Panc1 (cell line): Measurements from ENCODE around the gene MAGEA8. TPM values are rescaled to one million over a fixed set of nuclear protein-coding genes. Genes with fewer than 3 reads are reported as not detected.

Experiments used
- ATAC-seq: fragments of 200-7000 bp; cut with Tn5 transposase; 2 replicates; pipeline ENCODE4 v1.9.1; 2020; ENCODE audit warnings: mild to moderate bottlenecking, moderate library complexity
- BruUV-seq: library from RNA; stranded (reverse); fragments of 400-500 nt; replicated peaks from 2 replicates; lab custom pipeline; 2021; lab: Mats Ljungman, UMichigan
- CTCF ChIA-PET: fragments of 300-600 bp; sonication (Branson Sonifier 250); formaldehyde crosslinking; loops from one replicate; lab custom pipeline; 2022; ENCODE audit warnings: antibody characterized with exemption; lab: Charles Lee
- POLR2A ChIA-PET: fragments of 300-600 bp; sonication (Branson Sonifier 250); formaldehyde crosslinking; loops from one replicate; lab custom pipeline; 2022; ENCODE audit warnings: antibody characterized with exemption; lab: Charles Lee
- DNase-seq: peaks from one replicate; pipeline ENCODE4 v3.0.0-alpha.2; 2010; ENCODE audit warnings: low read depth, low spot score
- H3K27ac ChIP-seq: 2 replicates; pipeline ENCODE4 v1.5.1; 2011; ENCODE audit warnings: mild to moderate bottlenecking, low read length, inconsistent platforms
- H3K27me3 ChIP-seq: fragments of 200-500 bp; sonication (Bioruptor generic); 2 replicates; pipeline ENCODE4 v1.6.0; 2014; ENCODE audit warnings: low read length, inconsistent platforms; ENCODE audit not compliant: control insufficient read depth, insufficient read depth
- H3K36me3 ChIP-seq: fragments of 200-500 bp; sonication (Bioruptor generic); 2 replicates; pipeline ENCODE4 v1.5.1; 2014; ENCODE audit warnings: inconsistent platforms, mild to moderate bottlenecking, low read length, moderate library complexity; ENCODE audit not compliant: control insufficient read depth, insufficient read depth
- H3K4me1 ChIP-seq: 2 replicates; pipeline ENCODE4 v1.5.1; 2011; ENCODE audit warnings: inconsistent platforms, mild to moderate bottlenecking, low read length, moderate library complexity; ENCODE audit not compliant: control insufficient read depth, insufficient read depth
- H3K4me3 ChIP-seq, 2 experiments: 2 replicates each; pipeline ENCODE4 v1.5.1; 2011 to 2012; ENCODE audit warnings: low read depth in 2 of 2, low read length in 2 of 2, mild to moderate bottlenecking in 2 of 2, inconsistent platforms in 1 of 2, moderate library complexity in 1 of 2
- H3K9me3 ChIP-seq: fragments of 200-500 bp; sonication (Bioruptor generic); 2 replicates; pipeline ENCODE4 v1.5.1; 2014; ENCODE audit warnings: low read depth, mild to moderate bottlenecking, inconsistent platforms, low read length, moderate library complexity; ENCODE audit not compliant: control insufficient read depth, insufficient read depth
- POLR2AphosphoS5 ChIP-seq: IDR thresholded peaks from 2 replicates; pipeline ENCODE4 v1.6.1; 2012; ENCODE audit warnings: mild to moderate bottlenecking, low read depth, low read length, moderate library complexity
- REST ChIP-seq, 2 experiments: IDR thresholded peaks; 2 replicates each; pipeline ENCODE4 v1.6.1; 2011 to 2012; ENCODE audit warnings: low read depth in 2 of 2, control low read depth in 1 of 2, low read length in 1 of 2, mild to moderate bottlenecking in 1 of 2, moderate library complexity in 1 of 2; ENCODE audit not compliant: insufficient read depth in 1 of 2
- SIN3A ChIP-seq: IDR thresholded peaks from 2 replicates; pipeline ENCODE4 v1.6.1; 2012; ENCODE audit warnings: low read depth, mild to moderate bottlenecking, low read length, moderate library complexity, borderline replicate concordance; ENCODE audit not compliant: insufficient read depth
- TCF7L2 ChIP-seq: IDR thresholded peaks from 2 replicates; pipeline ENCODE4 v1.6.1; 2011; ENCODE audit warnings: mild to moderate bottlenecking, low read depth, low read length, inconsistent platforms
- in situ Hi-C: cut with HindIII; loops from 2 replicates; pipeline ENCODE4 v1.10.0; 2016; ENCODE audit warnings: low sequenced_read_pairs, low pct_unique_long_range_greater_than_20kb
- intact Hi-C: fragments of 100-400 bp; cut with micrococcal nuclease; formaldehyde crosslinking; loops from one replicate; pipeline ENCODE4 v1.10.0; 2022; ENCODE audit not compliant: unreplicated experiment
- total RNA-seq: library from RNA; stranded (reverse); gene quantifications from one replicate; pipeline ENCODE4 v1.2.1, GENCODE V29; 2021; ENCODE audit not compliant: unreplicated experiment
- TF ChIP-seq, protein P1 (sequence below): fragments of 450-650 bp; IDR thresholded peaks from 2 replicates; pipeline ENCODE4 v1.5.1; 2017; ENCODE audit warnings: mild to moderate bottlenecking

MAGEA8 gene
- total RNA-seq, 1 experiment from 2014 or later = not detected

- H3K9me3 ChIP-seq = no peaks in the 10 kb centered on the region
- H3K27ac ChIP-seq = no peak overlapping the region
- H3K4me3 ChIP-seq = no peak overlapping the region
- ChIA-PET POLR2A (no interaction called here), CTCF (no interaction called here)
- DNase-seq = no peak
- no peak for ATAC-seq
- H3K27me3 ChIP-seq = no peaks in the 10 kb centered on the region
- intact Hi-C loops (no loop called here), in situ Hi-C loops (no loop called here)
- TF ChIP-seq, protein P1, sequence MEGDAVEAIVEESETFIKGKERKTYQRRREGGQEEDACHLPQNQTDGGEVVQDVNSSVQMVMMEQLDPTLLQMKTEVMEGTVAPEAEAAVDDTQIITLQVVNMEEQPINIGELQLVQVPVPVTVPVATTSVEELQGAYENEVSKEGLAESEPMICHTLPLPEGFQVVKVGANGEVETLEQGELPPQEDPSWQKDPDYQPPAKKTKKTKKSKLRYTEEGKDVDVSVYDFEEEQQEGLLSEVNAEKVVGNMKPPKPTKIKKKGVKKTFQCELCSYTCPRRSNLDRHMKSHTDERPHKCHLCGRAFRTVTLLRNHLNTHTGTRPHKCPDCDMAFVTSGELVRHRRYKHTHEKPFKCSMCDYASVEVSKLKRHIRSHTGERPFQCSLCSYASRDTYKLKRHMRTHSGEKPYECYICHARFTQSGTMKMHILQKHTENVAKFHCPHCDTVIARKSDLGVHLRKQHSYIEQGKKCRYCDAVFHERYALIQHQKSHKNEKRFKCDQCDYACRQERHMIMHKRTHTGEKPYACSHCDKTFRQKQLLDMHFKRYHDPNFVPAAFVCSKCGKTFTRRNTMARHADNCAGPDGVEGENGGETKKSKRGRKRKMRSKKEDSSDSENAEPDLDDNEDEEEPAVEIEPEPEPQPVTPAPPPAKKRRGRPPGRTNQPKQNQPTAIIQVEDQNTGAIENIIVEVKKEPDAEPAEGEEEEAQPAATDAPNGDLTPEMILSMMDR = no peak
- no peak for TF ChIP-seq POLR2AphosphoS5
- no peak for TF ChIP-seq SIN3A
- no peak for TF ChIP-seq TCF7L2
- no peak for TF ChIP-seq REST (IDR thresholded peaks at IDR 0.05; ENCODE audit: insufficient read depth in 1 of 2, low read depth in 2 of 2, low read length in 1 of 2)
- H3K4me1 ChIP-seq = no peaks in the 10 kb centered on the region
- no TSS peak for BruUV-seq
- H3K36me3 ChIP-seq = no peaks in the 10 kb centered on the region
Measured at GRCh38 chrX:149846789-149847188, 34.2 kb upstream of the MAGEA8 start.

GRCh38 chrX:149848855-149849254 lies 32.1 kb upstream of the MAGEA8 start:
- no peak for TF ChIP-seq TCF7L2
- TF ChIP-seq, protein P1 = no peak
- no peak for TF ChIP-seq POLR2AphosphoS5
- TF ChIP-seq SIN3A = no peak
- no peak for TF ChIP-seq REST (IDR thresholded peaks at IDR 0.05; ENCODE audit: insufficient read depth in 1 of 2, low read depth in 2 of 2, low read length in 1 of 2)
- DNase-seq (no peak), ATAC-seq (no peak)
- H3K36me3 ChIP-seq = no peaks in the 10 kb centered on the region
- H3K27ac ChIP-seq = no peak overlapping the region
- BruUV-seq = no TSS peak
- no peaks in the 10 kb centered on the region for H3K4me1 ChIP-seq
- in situ Hi-C loops = no loop called here
- H3K4me3 ChIP-seq = no peak overlapping the region
- H3K27me3 ChIP-seq = peaks cover 2% of the 10 kb centered on the region; the same call in 1 of the 2 replicates
- no peaks in the 10 kb centered on the region for H3K9me3 ChIP-seq
- ChIA-PET CTCF (no interaction called here), POLR2A (no interaction called here)
- intact Hi-C loops = no loop called here
